ENCODE data around the gene SEMA3A.

DNA sequence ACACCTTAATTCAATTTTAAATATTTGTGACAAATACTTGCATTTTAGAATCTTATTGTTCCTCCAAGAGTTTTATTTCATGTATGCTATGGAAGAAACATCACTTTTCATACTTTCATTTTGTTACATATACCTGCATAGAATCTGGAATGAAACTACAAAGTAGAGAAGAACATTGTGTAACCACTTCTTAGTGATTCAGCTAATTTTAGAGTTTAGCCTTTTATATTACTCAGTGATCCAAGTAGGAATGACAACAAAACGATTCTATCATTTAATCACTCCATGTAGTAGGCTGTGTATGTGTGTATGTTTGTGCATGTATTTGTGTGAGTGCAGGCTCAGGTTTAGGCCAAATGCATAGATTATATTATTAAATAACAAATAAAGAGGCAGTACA is 14.4 kb upstream of the SEMA3A start:
- TF ChIP-seq, protein P1, sequence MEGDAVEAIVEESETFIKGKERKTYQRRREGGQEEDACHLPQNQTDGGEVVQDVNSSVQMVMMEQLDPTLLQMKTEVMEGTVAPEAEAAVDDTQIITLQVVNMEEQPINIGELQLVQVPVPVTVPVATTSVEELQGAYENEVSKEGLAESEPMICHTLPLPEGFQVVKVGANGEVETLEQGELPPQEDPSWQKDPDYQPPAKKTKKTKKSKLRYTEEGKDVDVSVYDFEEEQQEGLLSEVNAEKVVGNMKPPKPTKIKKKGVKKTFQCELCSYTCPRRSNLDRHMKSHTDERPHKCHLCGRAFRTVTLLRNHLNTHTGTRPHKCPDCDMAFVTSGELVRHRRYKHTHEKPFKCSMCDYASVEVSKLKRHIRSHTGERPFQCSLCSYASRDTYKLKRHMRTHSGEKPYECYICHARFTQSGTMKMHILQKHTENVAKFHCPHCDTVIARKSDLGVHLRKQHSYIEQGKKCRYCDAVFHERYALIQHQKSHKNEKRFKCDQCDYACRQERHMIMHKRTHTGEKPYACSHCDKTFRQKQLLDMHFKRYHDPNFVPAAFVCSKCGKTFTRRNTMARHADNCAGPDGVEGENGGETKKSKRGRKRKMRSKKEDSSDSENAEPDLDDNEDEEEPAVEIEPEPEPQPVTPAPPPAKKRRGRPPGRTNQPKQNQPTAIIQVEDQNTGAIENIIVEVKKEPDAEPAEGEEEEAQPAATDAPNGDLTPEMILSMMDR (IDR thresholded peaks at IDR 0.05): no peak
- no peak for TF ChIP-seq ZFX (IDR thresholded peaks at IDR 0.05; ENCODE audit: borderline replicate concordance)

Measured in 22Rv1 (cell line).